ENCODE measurements around the gene MEGF11.

Gene MEGF11

GRCh38 chr15:66075947-66076346 lies 177.6 kb downstream of the MEGF11 start:
- no peak for TF ChIP-seq GATA3 (IDR thresholded peaks at IDR 0.05; ENCODE audit: low read depth, low read length)
- TF ChIP-seq GATA2 (IDR thresholded peaks at IDR 0.05; ENCODE audit: low read depth, low read length): no peak

- TF ChIP-seq GATA2 (IDR thresholded peaks at IDR 0.05; ENCODE audit: low read depth, low read length) (no peak), GATA3 (IDR thresholded peaks at IDR 0.05; ENCODE audit: low read depth, low read length) (no peak)
Observed at GRCh38 chr15:66072616-66073361, 180.8 kb downstream of the MEGF11 start.

GRCh38 chr15:66071921-66072295 lies 181.6 kb downstream of the MEGF11 start:
- no peak for TF ChIP-seq GATA3 (IDR thresholded peaks at IDR 0.05; ENCODE audit: low read depth, low read length)
- TF ChIP-seq GATA2 (IDR thresholded peaks at IDR 0.05; ENCODE audit: low read depth, low read length): no peak

GRCh38 chr15:66071160-66071920 lies 182.2 kb downstream of the MEGF11 start:
- TF ChIP-seq GATA3 (IDR thresholded peaks at IDR 0.05; ENCODE audit: low read depth, low read length): no peak
- TF ChIP-seq GATA2 (IDR thresholded peaks at IDR 0.05; ENCODE audit: low read depth, low read length): no peak

- TF ChIP-seq GATA2 (IDR thresholded peaks at IDR 0.05; ENCODE audit: low read depth, low read length): no peak
- TF ChIP-seq GATA3 (IDR thresholded peaks at IDR 0.05; ENCODE audit: low read depth, low read length): no peak
Observed at GRCh38 chr15:66070220-66070934, 183.2 kb downstream of the MEGF11 start.

- no peak for TF ChIP-seq GATA3 (IDR thresholded peaks at IDR 0.05; ENCODE audit: low read depth, low read length)
- no peak for TF ChIP-seq GATA2 (IDR thresholded peaks at IDR 0.05; ENCODE audit: low read depth, low read length)
Observed at GRCh38 chr15:66069751-66070150, 183.8 kb downstream of the MEGF11 start.

GRCh38 chr15:66068801-66069200 lies 184.7 kb downstream of the MEGF11 start:
- TF ChIP-seq GATA3 (IDR thresholded peaks at IDR 0.05; ENCODE audit: low read depth, low read length): no peak
- TF ChIP-seq GATA2 (IDR thresholded peaks at IDR 0.05; ENCODE audit: low read depth, low read length): no peak

- no peak for TF ChIP-seq GATA3 (IDR thresholded peaks at IDR 0.05; ENCODE audit: low read depth, low read length)
Observed at GRCh38 chr15:66067687-66068086, 185.9 kb downstream of the MEGF11 start.

GRCh38 chr15:66066481-66066880 lies 187.1 kb downstream of the MEGF11 start:
- TF ChIP-seq GATA3 (IDR thresholded peaks at IDR 0.05; ENCODE audit: low read depth, low read length): no peak
- no peak for TF ChIP-seq GATA2 (IDR thresholded peaks at IDR 0.05; ENCODE audit: low read depth, low read length)

- no peak for TF ChIP-seq GATA2 (IDR thresholded peaks at IDR 0.05; ENCODE audit: low read depth, low read length)
- TF ChIP-seq GATA3 (IDR thresholded peaks at IDR 0.05; ENCODE audit: low read depth, low read length): no peak
Observed at GRCh38 chr15:66066005-66066404, 187.5 kb downstream of the MEGF11 start.

GRCh38 chr15:66065325-66065724 lies 188.2 kb downstream of the MEGF11 start:
- TF ChIP-seq GATA3 (IDR thresholded peaks at IDR 0.05; ENCODE audit: low read depth, low read length) (no peak), GATA2 (IDR thresholded peaks at IDR 0.05; ENCODE audit: low read depth, low read length) (no peak)

- TF ChIP-seq GATA3 (IDR thresholded peaks at IDR 0.05; ENCODE audit: low read depth, low read length): no peak
Observed at GRCh38 chr15:66063147-66063546, 190.4 kb downstream of the MEGF11 start.

- no peak for TF ChIP-seq GATA3 (IDR thresholded peaks at IDR 0.05; ENCODE audit: low read depth, low read length)
- no peak for TF ChIP-seq GATA2 (IDR thresholded peaks at IDR 0.05; ENCODE audit: low read depth, low read length)
Observed at GRCh38 chr15:66057089-66057488, 196.5 kb downstream of the MEGF11 start.

GRCh38 chr15:66053991-66054390 lies 199.6 kb downstream of the MEGF11 start:
- TF ChIP-seq GATA2 (IDR thresholded peaks at IDR 0.05; ENCODE audit: low read depth, low read length): no peak
- TF ChIP-seq GATA3 (IDR thresholded peaks at IDR 0.05; ENCODE audit: low read depth, low read length): no peak

GRCh38 chr15:66051833-66052232 lies 201.7 kb downstream of the MEGF11 start:
- no peak for TF ChIP-seq GATA2 (IDR thresholded peaks at IDR 0.05; ENCODE audit: low read depth, low read length)
